ENCODE results near the gene FBXO41. TPM values are rescaled to one million over a fixed set of nuclear protein-coding genes. Genes with fewer than 3 reads are reported as not detected.

The FBXO41 gene
- total RNA-seq, 1 donor from 2014 or later, result 10.1 TPM

DNA sequence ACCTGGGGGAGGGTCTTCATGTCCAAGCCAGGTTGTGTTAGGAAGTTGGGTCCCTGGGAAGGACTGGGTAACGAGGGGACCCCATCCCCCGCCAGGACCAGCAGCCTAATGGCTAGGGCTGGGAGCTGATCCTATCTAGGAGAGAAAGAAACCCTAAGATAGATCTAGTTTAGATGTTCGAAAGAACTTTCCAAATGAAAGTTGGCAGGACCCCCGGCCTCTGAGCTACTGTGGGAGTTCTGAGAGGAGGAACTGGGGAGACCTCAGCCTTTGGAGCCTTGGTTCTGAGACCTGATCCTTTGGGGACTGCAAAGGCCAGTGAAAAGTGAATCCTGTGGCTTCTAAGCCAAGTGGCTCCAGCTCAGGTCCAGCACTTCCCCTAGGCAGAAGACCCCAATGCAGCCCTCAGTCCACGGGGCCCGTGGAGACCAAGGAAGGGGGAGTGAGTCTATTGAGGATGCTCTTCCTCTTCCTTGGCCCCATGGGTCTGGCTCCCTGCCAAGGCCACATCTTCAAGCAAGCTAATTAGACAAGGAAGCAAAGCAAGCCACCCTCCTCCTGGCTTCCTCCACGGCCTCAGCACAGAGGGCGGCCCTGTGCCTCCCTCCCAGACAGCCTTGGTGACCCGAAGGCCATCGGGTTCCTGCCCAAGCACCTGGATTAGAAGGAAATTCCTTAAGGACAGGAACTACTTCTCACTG lies 26.7 kb downstream of the FBXO41 start:
- H3K4me1 Mint-ChIP-seq (ENCODE audit: low read depth, unreplicated experiment), result no peaks in the 10 kb centered on the region
- H3K36me3 Mint-ChIP-seq (ENCODE audit: low read depth, unreplicated experiment), result peaks cover 19% of the 10 kb centered on the region
- no peak for DNase-seq (ENCODE audit: low read depth)
- Histone ChIP-seq H2AFZ (ENCODE audit: low read depth, low read length) (no peak overlapping the region), H3K4me2 (ENCODE audit: low read length) (no peak overlapping the region), H3K27ac (ENCODE audit: low read depth, low read length) (no peak overlapping the region), H3K9ac (ENCODE audit: low read length) (no peak overlapping the region), H3K27me3 (ENCODE audit: insufficient read depth, low read length) (no peaks in the 10 kb centered on the region), H3K79me2 (ENCODE audit: insufficient read depth, low read length) (no peaks in the 10 kb centered on the region), H3K4me3 (ENCODE audit: insufficient read depth, low read depth, low read length) (no peak overlapping the region), H4K20me1 (ENCODE audit: insufficient read depth, low read length) (peaks cover 42% of the 10 kb centered on the region), H3K4me1 (ENCODE audit: insufficient read depth, low read length) (no peaks in the 10 kb centered on the region), H3K36me3 (ENCODE audit: insufficient read depth, low read length) (peaks cover 16% of the 10 kb centered on the region), H3K9me3 (ENCODE audit: insufficient read depth, low read depth, low read length) (no peaks in the 10 kb centered on the region)
- no peaks in the 10 kb centered on the region for H3K27me3 Mint-ChIP-seq (ENCODE audit: low read depth, unreplicated experiment)
- no peak for TF ChIP-seq EZH2 (IDR thresholded peaks at IDR 0.05; ENCODE audit: insufficient read depth, low read length)
- TF ChIP-seq, protein P1, sequence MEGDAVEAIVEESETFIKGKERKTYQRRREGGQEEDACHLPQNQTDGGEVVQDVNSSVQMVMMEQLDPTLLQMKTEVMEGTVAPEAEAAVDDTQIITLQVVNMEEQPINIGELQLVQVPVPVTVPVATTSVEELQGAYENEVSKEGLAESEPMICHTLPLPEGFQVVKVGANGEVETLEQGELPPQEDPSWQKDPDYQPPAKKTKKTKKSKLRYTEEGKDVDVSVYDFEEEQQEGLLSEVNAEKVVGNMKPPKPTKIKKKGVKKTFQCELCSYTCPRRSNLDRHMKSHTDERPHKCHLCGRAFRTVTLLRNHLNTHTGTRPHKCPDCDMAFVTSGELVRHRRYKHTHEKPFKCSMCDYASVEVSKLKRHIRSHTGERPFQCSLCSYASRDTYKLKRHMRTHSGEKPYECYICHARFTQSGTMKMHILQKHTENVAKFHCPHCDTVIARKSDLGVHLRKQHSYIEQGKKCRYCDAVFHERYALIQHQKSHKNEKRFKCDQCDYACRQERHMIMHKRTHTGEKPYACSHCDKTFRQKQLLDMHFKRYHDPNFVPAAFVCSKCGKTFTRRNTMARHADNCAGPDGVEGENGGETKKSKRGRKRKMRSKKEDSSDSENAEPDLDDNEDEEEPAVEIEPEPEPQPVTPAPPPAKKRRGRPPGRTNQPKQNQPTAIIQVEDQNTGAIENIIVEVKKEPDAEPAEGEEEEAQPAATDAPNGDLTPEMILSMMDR (IDR thresholded peaks at IDR 0.05; ENCODE audit: insufficient read depth, low read depth, low read length), result no peak
- no peak for FAIRE-seq
- no peaks in the 10 kb centered on the region for H3K9me3 Mint-ChIP-seq (ENCODE audit: unreplicated experiment)
- no peak overlapping the region for H3K4me3 Mint-ChIP-seq (ENCODE audit: unreplicated experiment)
- H3K27ac Mint-ChIP-seq (ENCODE audit: unreplicated experiment), result no peak overlapping the region

DNA sequence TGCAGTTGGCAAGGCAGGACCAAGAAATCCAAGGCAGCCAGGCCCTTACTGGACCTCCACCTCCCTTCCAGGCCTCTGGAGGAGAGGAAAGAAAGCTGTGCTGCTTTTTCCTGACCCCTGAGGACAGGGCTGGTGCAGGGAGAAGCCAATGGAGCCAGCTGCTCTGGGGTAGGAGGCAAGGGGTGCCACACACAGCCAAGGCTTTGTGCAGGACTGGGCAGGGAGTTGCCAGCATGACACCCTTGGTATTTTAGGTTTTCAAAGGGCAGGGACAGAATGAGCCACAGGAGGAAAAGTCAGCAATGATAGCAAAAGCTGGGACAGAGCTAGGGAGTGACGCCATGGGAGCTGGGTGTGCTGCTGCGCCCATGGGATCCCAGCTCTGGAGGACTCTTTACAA lies 27.3 kb downstream of the FBXO41 start:
- H3K4me3 ChIP-seq (ENCODE audit: insufficient read depth, low read depth, low read length), result no peak overlapping the region
- FAIRE-seq (no peak), DNase-seq (ENCODE audit: low read depth) (no peak)
- peaks cover 19% of the 10 kb centered on the region for H3K36me3 ChIP-seq (ENCODE audit: insufficient read depth, low read length)
- no peak overlapping the region for H3K27ac ChIP-seq (ENCODE audit: low read depth, low read length)
- H3K4me2 ChIP-seq (ENCODE audit: low read length), result no peak overlapping the region
- no peak overlapping the region for H3K4me3 Mint-ChIP-seq (ENCODE audit: unreplicated experiment)
- H2AFZ ChIP-seq (ENCODE audit: low read depth, low read length), result no peak overlapping the region
- peaks cover 17% of the 10 kb centered on the region for H3K36me3 Mint-ChIP-seq (ENCODE audit: low read depth, unreplicated experiment)
- no peak for TF ChIP-seq EZH2 (IDR thresholded peaks at IDR 0.05; ENCODE audit: insufficient read depth, low read length)
- TF ChIP-seq, protein P1 (IDR thresholded peaks at IDR 0.05; ENCODE audit: insufficient read depth, low read depth, low read length), result no peak
- no peaks in the 10 kb centered on the region for H3K27me3 Mint-ChIP-seq (ENCODE audit: low read depth, unreplicated experiment)
- H3K4me1 Mint-ChIP-seq (ENCODE audit: low read depth, unreplicated experiment), result no peaks in the 10 kb centered on the region
- no peaks in the 10 kb centered on the region for H3K4me1 ChIP-seq (ENCODE audit: insufficient read depth, low read length)
- H3K9ac ChIP-seq (ENCODE audit: low read length), result no peak overlapping the region
- no peak overlapping the region for H3K27ac Mint-ChIP-seq (ENCODE audit: unreplicated experiment)
- no peaks in the 10 kb centered on the region for H3K27me3 ChIP-seq (ENCODE audit: insufficient read depth, low read length)
- H4K20me1 ChIP-seq (ENCODE audit: insufficient read depth, low read length), result peaks cover 42% of the 10 kb centered on the region
- H3K79me2 ChIP-seq (ENCODE audit: insufficient read depth, low read length), result no peaks in the 10 kb centered on the region
- no peaks in the 10 kb centered on the region for H3K9me3 Mint-ChIP-seq (ENCODE audit: unreplicated experiment)
- no peaks in the 10 kb centered on the region for H3K9me3 ChIP-seq (ENCODE audit: insufficient read depth, low read depth, low read length)

DNA sequence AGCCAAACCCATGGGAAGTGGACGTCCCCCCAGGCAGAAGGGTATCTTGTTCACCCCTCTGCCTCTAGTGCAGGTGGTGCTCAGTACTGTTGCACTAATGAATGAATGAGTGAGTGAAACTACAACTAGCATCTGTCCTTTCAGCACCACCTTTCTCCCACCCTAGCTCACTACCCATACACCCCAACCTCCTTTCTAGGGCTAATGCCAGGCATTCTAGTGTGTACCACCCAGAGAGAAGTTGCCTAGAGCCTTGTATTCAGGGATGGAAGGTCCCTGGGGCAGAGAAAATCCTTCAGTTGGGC lies 27.7 kb downstream of the FBXO41 start:
- DNase-seq (ENCODE audit: low read depth), result no peak
- Mint-ChIP-seq H3K27ac (ENCODE audit: unreplicated experiment) (no peak overlapping the region), H3K4me1 (ENCODE audit: low read depth, unreplicated experiment) (no peaks in the 10 kb centered on the region), H3K9me3 (ENCODE audit: unreplicated experiment) (no peaks in the 10 kb centered on the region), H3K36me3 (ENCODE audit: low read depth, unreplicated experiment) (peaks cover 17% of the 10 kb centered on the region), H3K27me3 (ENCODE audit: low read depth, unreplicated experiment) (no peaks in the 10 kb centered on the region), H3K4me3 (ENCODE audit: unreplicated experiment) (no peak overlapping the region)
- Histone ChIP-seq H3K27me3 (ENCODE audit: insufficient read depth, low read length) (no peaks in the 10 kb centered on the region), H3K4me1 (ENCODE audit: insufficient read depth, low read length) (no peaks in the 10 kb centered on the region), H4K20me1 (ENCODE audit: insufficient read depth, low read length) (peaks cover 46% of the 10 kb centered on the region), H3K79me2 (ENCODE audit: insufficient read depth, low read length) (no peaks in the 10 kb centered on the region), H2AFZ (ENCODE audit: low read depth, low read length) (no peak overlapping the region), H3K9ac (ENCODE audit: low read length) (no peak overlapping the region), H3K4me2 (ENCODE audit: low read length) (no peak overlapping the region), H3K36me3 (ENCODE audit: insufficient read depth, low read length) (peaks cover 19% of the 10 kb centered on the region), H3K4me3 (ENCODE audit: insufficient read depth, low read depth, low read length) (no peak overlapping the region), H3K9me3 (ENCODE audit: insufficient read depth, low read depth, low read length) (no peaks in the 10 kb centered on the region), H3K27ac (ENCODE audit: low read depth, low read length) (no peak overlapping the region)
- no peak for TF ChIP-seq EZH2 (IDR thresholded peaks at IDR 0.05; ENCODE audit: insufficient read depth, low read length)
- TF ChIP-seq, protein P1 (IDR thresholded peaks at IDR 0.05; ENCODE audit: insufficient read depth, low read depth, low read length), result no peak
- no peak for FAIRE-seq

Measured in astrocyte (in vitro differentiated cells and primary cell).